Left ventricle myocardium inferior (tissue), 1 donor: ENCODE measurements around the gene KRR1. TPM values are rescaled to one million over a fixed set of nuclear protein-coding genes. Genes with fewer than 3 reads are reported as not detected.

Source experiments
- DNase-seq: peaks from one replicate; pipeline ENCODE4 v3.0.0-alpha.2; 2020
- H3K27ac ChIP-seq: fragments of 200-600 bp; replicated peaks from 2 replicates; pipeline ENCODE4 v1.8.0; 2021
- H3K27me3 ChIP-seq: fragments of 200-600 bp; 2 replicates; pipeline ENCODE4 v1.8.0; 2021; ENCODE audit warnings: low read depth
- H3K36me3 ChIP-seq: fragments of 200-600 bp; 2 replicates; pipeline ENCODE4 v1.8.0; 2021
- H3K4me1 ChIP-seq: fragments of 200-600 bp; 2 replicates; pipeline ENCODE4 v1.8.0; 2021
- H3K4me3 ChIP-seq: fragments of 200-600 bp; 2 replicates; pipeline ENCODE4 v1.8.0; 2021; ENCODE audit warnings: mild to moderate bottlenecking, moderate library complexity
- H3K9me3 ChIP-seq: fragments of 200-600 bp; replicated peaks from 2 replicates; pipeline ENCODE4 v1.8.0; 2021
- CTCF ChIP-seq: fragments of 200-600 bp; IDR thresholded peaks from 2 replicates; pipeline ENCODE4 v1.8.0; 2021; ENCODE audit warnings: antibody characterized with exemption, mild to moderate bottlenecking, borderline replicate concordance
- intact Hi-C: fragments of 100-400 bp; cut with micrococcal nuclease; formaldehyde crosslinking; loops from one replicate; pipeline ENCODE4 v1.11.0; 2022
- total RNA-seq: library from RNA; stranded (reverse); fragmentation: NEBNext Ultra II Directional; extraction: Animal tissue kit (Norgen Biotek cat#: 25700); gene quantifications from one replicate; pipeline ENCODE4 v1.2.1, GENCODE V29; 2021
- donor health status: DM: no; HTN: yes; CAD: no; lungs with severe emphysema.

KRR1 gene
- total RNA-seq, 1 donor from 2014 or later, result 32.7 TPM

GRCh38 chr12:75553836-75554555 lies 42.6 kb upstream of the KRR1 start:
- DNase-seq, result no peak
- H3K27ac ChIP-seq, result peak overlapping the region; percentile 47

DNA sequence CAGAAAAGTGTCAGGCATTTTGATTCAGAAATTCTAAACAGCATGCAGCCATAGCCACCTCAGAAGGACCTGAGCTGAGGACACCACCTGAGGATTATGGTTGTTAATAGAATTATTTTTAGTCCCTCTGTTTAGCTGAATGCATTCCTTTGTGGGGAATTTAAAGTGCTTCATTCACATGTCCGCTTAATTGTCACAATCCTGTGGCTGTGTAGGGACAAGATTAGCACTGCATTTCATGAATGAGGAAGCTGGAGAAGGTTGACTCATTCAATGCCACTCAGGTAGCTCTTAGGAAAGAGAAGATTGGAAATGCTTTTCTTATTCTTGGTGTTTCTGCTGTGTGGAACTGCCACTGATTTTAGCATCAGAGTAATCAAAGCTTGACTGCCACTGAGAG lies 42.0 kb upstream of the KRR1 start:
- no peak for DNase-seq
- peak overlapping the region; percentile 50 for H3K27ac ChIP-seq
- no peaks in the 10 kb centered on the region for H3K9me3 ChIP-seq
- TF ChIP-seq CTCF, result no peak
- H3K36me3 ChIP-seq, result no peaks in the 10 kb centered on the region
- peaks cover 41% of the 10 kb centered on the region for H3K4me1 ChIP-seq
- no peak overlapping the region for H3K4me3 ChIP-seq
- H3K27me3 ChIP-seq, result no peaks in the 10 kb centered on the region
- intact Hi-C loops, result loop anchor here (10.0 kb wide), 1 partner anchor 161 kb away; no protein-coding TSS in a partner anchor

More at GRCh38 chr12:75553836-75554555, 42.6 kb upstream of the KRR1 start:
- Histone ChIP-seq H3K36me3 (no peaks in the 10 kb centered on the region), H3K27me3 (no peaks in the 10 kb centered on the region), H3K9me3 (no peaks in the 10 kb centered on the region), H3K4me1 (peaks cover 41% of the 10 kb centered on the region), H3K4me3 (no peak overlapping the region)
- intact Hi-C loops, result loop anchor here (10.0 kb wide), 1 partner anchor 161 kb away; no protein-coding TSS in a partner anchor
- TF ChIP-seq CTCF, result no peak

GRCh38 chr12:75551477-75551876 lies 40.1 kb upstream of the KRR1 start:
- intact Hi-C loops, result loop anchor here (10.0 kb wide), 1 partner anchor 163 kb away; no protein-coding TSS in a partner anchor
- peaks cover 41% of the 10 kb centered on the region for H3K4me1 ChIP-seq
- no peak overlapping the region for H3K27ac ChIP-seq
- TF ChIP-seq CTCF, result no peak
- no peak overlapping the region for H3K4me3 ChIP-seq
- H3K27me3 ChIP-seq, result no peaks in the 10 kb centered on the region
- H3K36me3 ChIP-seq, result no peaks in the 10 kb centered on the region
- no peak for DNase-seq
- H3K9me3 ChIP-seq, result no peaks in the 10 kb centered on the region

GRCh38 chr12:75550401-75551240 lies 39.2 kb upstream of the KRR1 start:
- no peaks in the 10 kb centered on the region for H3K36me3 ChIP-seq
- peak; percentile 32 for DNase-seq
- no peak for TF ChIP-seq CTCF
- peaks cover 41% of the 10 kb centered on the region for H3K4me1 ChIP-seq
- H3K4me3 ChIP-seq, result peak overlapping the region; percentile 10
- H3K27ac ChIP-seq, result peak overlapping the region; percentile 62
- intact Hi-C loops, result loop anchor here (10.0 kb wide), 1 partner anchor 164 kb away; no protein-coding TSS in a partner anchor
- no peaks in the 10 kb centered on the region for H3K27me3 ChIP-seq
- H3K9me3 ChIP-seq, result no peaks in the 10 kb centered on the region

DNA sequence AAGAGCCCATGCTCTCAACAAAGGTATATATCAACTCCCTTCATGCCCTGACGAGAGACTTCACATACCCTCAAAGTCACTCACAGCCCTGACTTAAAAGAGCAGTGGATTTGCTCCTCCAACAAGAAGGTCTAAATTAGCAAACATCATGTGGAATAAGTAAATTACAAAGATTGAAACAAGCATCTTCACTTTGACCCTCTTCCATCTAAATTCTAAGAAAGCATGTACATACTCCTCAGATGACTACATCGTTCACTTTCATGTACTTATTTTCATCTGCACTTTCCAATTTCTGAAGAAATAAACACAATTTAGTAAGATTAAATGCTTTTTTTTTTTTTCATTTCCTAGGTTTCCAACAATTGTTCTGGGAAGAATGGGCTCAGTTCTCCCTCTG lies 38.6 kb upstream of the KRR1 start:
- TF ChIP-seq CTCF, result no peak
- intact Hi-C loops, result loop anchor here (10.0 kb wide), 1 partner anchor 165 kb away; no protein-coding TSS in a partner anchor
- Histone ChIP-seq H3K9me3 (no peaks in the 10 kb centered on the region), H3K27me3 (no peaks in the 10 kb centered on the region), H3K4me3 (peak overlapping the region; percentile 10), H3K36me3 (no peaks in the 10 kb centered on the region), H3K27ac (peak overlapping the region; percentile 62), H3K4me1 (peaks cover 41% of the 10 kb centered on the region)
- no peak for DNase-seq
